ENCODE results near the gene VWA2. TPM values are rescaled to one million over a fixed set of nuclear protein-coding genes. Genes with fewer than 3 reads are reported as not detected.
"Not testable (repeated sequence)": the region's sequence is repeated elsewhere in the genome, so short reads cannot be mapped to it uniquely, and the experiment has no call there.

VWA2 gene
- polyA plus RNA-seq, 1 of the 3 experiments (the other 2 are of a cell fraction), result not detected

DNA sequence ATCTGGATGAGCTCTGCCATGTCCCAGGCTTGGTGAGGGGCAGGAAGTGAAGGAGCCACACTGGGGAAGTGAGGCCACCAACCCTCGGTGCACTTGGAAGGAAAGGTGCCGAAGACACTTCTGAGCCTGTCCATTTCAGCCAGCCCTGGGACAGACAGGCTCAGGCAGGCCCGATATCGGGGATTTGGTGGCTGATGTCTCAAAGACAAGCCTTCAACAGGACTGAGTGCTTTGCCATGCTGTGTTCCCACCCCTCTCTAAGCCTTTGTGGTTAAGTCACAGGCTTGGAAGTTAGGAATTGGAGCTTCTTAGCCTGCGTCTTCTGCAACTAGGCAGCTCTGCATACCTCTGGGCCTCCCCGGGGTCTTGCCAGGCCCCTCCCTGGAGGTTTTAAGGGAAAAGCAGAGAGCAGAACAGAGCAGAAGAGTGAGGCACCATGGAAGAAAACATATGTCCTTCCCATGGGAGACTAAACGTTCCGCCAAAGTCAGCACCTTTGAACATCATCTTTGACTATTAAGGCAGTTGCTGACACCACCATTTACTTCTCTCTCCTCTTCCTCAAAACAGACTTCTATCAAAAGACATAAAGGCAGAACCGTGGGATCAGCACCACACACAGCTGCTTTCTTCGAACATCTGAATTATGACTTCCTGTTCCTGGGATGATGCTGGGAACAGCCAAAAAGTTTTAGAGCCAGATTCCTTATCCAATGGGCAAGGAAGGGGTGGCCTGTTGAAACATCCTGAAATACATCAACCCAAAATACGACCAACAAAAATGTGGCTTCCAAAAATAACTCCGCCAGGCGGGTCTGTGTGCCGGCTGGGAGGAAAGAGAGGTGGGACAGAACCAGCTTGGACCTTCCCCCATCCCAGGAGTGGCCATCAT lies 93.5 kb downstream of the VWA2 start (continued):
- TF ChIP-seq GATA2 (CRISPR knock-in tag; IDR thresholded peaks at IDR 0.05), result no peak
- no peak for TF ChIP-seq RAD21 (IDR thresholded peaks at IDR 0.05; ENCODE audit: low read length)
- TF ChIP-seq EZH2phosphoT487 (IDR thresholded peaks at IDR 0.05; ENCODE audit: borderline replicate concordance, low read depth), result no peak
- TF ChIP-seq, protein P1, sequence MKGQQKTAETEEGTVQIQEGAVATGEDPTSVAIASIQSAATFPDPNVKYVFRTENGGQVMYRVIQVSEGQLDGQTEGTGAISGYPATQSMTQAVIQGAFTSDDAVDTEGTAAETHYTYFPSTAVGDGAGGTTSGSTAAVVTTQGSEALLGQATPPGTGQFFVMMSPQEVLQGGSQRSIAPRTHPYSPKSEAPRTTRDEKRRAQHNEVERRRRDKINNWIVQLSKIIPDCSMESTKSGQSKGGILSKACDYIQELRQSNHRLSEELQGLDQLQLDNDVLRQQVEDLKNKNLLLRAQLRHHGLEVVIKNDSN (IDR thresholded peaks at IDR 0.05; ENCODE audit: borderline replicate concordance, low read depth), result no peak

DNA sequence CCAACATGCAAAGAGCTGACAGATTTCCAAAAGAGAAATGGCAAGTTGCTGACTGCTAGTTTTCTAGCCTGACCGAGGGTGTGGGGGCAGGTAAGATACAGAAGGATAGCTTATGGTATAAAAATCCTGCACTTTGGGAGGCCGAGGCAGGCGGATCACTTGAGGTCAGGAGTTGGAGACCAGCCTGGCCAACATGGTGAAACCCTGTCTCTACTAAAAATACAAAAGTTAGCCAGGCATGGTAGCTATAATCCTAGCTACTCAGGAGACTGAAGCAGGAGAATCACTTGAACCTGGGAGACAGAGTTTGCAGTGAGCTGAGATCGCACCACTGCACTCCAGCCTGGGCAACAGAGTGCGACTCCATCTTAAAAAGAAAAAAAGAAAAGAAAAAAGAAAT lies 94.4 kb downstream of the VWA2 start:
- H3K4me1 ChIP-seq (ENCODE audit: control insufficient read depth in 1 of 2, insufficient read depth in 2 of 2, low read depth in 1 of 2, low read length in 1 of 2); H3K9ac ChIP-seq; H2AFZ ChIP-seq (ENCODE audit: low read depth); H3F3A ChIP-seq (replicated peaks; ENCODE audit: insufficient read depth); H3K9me3 ChIP-seq; H3K9me2 ChIP-seq; H3K4me2 ChIP-seq; DNase-seq; H3K4me3 ChIP-seq (ENCODE audit: low read depth in 2 of 2, low read length in 1 of 2); H3K36me3 ChIP-seq (replicated peaks in 1 of 2; ENCODE audit: control insufficient read depth in 1 of 2, insufficient read depth in 2 of 2, low read length in 1 of 2); H3K27me3 ChIP-seq (ENCODE audit: insufficient read depth); H3K27ac ChIP-seq (ENCODE audit: low read depth in 2 of 2, low read length in 1 of 2); POLR2A ChIA-PET; H4K20me1 ChIP-seq (ENCODE audit: insufficient read depth); H3K79me2 ChIP-seq (ENCODE audit: insufficient read depth): not testable (repeated sequence)
- 72% methylated on average over 5 of the region's 5 CpGs for WGBS (ENCODE audit: low lambda C conversion rate)
- CTCF ChIA-PET, result interaction anchor here (1.1 kb wide), 1 partner anchor 43 kb away, joined by 4 read pairs; no protein-coding TSS in a partner anchor

DNA sequence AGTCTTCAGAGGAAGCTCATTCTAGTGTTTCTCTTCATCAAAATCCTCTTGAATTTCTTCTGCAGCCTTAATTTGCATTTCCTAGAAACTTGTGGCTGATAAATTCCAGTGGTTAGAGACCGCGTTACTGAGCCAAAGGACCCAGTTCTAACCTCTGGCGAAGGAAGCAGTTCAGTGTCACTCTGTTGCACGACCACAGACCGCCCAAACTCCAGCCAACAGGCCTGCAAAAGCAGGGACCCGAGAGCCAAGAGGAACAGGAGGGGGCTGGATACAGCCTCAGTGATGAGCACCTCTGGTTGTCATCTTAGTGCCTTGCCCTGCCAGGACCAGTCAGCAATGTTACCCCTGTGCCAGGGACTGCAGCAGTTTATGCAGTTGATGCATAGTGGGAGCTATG lies 95.2 kb downstream of the VWA2 start:
- H2AFZ ChIP-seq (ENCODE audit: low read depth), result no peak overlapping the region
- H3K4me2 ChIP-seq, result no peak overlapping the region
- H3K9ac ChIP-seq, result no peak overlapping the region
- no peaks in the 10 kb centered on the region for H3K36me3 ChIP-seq (replicated peaks in 1 of 2; ENCODE audit: control insufficient read depth in 1 of 2, insufficient read depth in 2 of 2, low read length in 1 of 2)
- H3F3A ChIP-seq (replicated peaks; ENCODE audit: insufficient read depth), result no peaks in the 10 kb centered on the region
- H3K27me3 ChIP-seq (ENCODE audit: insufficient read depth), result peaks cover 5% of the 10 kb centered on the region; the same call in 1 of the 2 replicates
- no peaks in the 10 kb centered on the region for H4K20me1 ChIP-seq (ENCODE audit: insufficient read depth)
- no peaks in the 10 kb centered on the region for H3K9me2 ChIP-seq
- no peaks in the 10 kb centered on the region for H3K79me2 ChIP-seq (ENCODE audit: insufficient read depth)
- WGBS (ENCODE audit: low lambda C conversion rate), result 84% methylated on average over 6 of the region's 6 CpGs
- H3K27ac ChIP-seq (ENCODE audit: low read depth in 2 of 2, low read length in 1 of 2), result no peak overlapping the region
- H3K4me1 ChIP-seq (ENCODE audit: control insufficient read depth in 1 of 2, insufficient read depth in 2 of 2, low read depth in 1 of 2, low read length in 1 of 2), result no peaks in the 10 kb centered on the region
- TF ChIP-seq FOXJ3 (CRISPR knock-in tag; IDR thresholded peaks at IDR 0.05) (no peak), EZH2phosphoT487 (IDR thresholded peaks at IDR 0.05; ENCODE audit: borderline replicate concordance, low read depth) (no peak), TAF1 (IDR thresholded peaks at IDR 0.05; ENCODE audit: borderline replicate concordance, low read depth, low read length) (no peak), RXRA (IDR thresholded peaks at IDR 0.05; ENCODE audit: borderline replicate concordance, low read depth) (no peak)
- TF ChIP-seq, protein P1 (IDR thresholded peaks at IDR 0.05; ENCODE audit: borderline replicate concordance, low read depth), result no peak
- H3K9me3 ChIP-seq, result no peaks in the 10 kb centered on the region
- no peak for DNase-seq
- no peak overlapping the region for H3K4me3 ChIP-seq (ENCODE audit: low read depth in 2 of 2, low read length in 1 of 2)
- CTCF ChIA-PET, result interaction anchor here (0.6 to 2.0 kb wide), 2 partner anchors 30 to 126 kb away, joined by 3 to 7 read pairs; no protein-coding TSS in a partner anchor
- POLR2A ChIA-PET, result no interaction called here

Data from SK-N-SH (cell line).